IPS-NIHi7 (cell line): ENCODE measurements around the gene C8G.

Experiments used
- DNase-seq: peaks from one replicate; pipeline ENCODE4 v3.0.0; 2012; ENCODE audit warnings: mixed read lengths; ENCODE audit errors: extremely low spot score

C8G gene

GRCh38 chr9:136953771-136954269 is 8.8 kb downstream of the C8G start:
- no peak for DNase-seq

GRCh38 chr9:136954270-136955083 is 9.4 kb downstream of the C8G start:
- no peak for DNase-seq

GRCh38 chr9:136955202-136955942 is 10.3 kb downstream of the C8G start:
- DNase-seq, result no peak

- DNase-seq, result no peak
Measured at GRCh38 chr9:136955943-136956335, 10.9 kb downstream of the C8G start.

GRCh38 chr9:136956604-136957003 is 11.6 kb downstream of the C8G start:
- DNase-seq, result no peak

GRCh38 chr9:136957461-136957860 is 12.4 kb downstream of the C8G start:
- DNase-seq, result no peak

GRCh38 chr9:136957901-136958300 is 12.9 kb downstream of the C8G start:
- DNase-seq, result no peak

GRCh38 chr9:136958473-136958872 is 13.4 kb downstream of the C8G start:
- DNase-seq, result no peak

GRCh38 chr9:136958898-136959850 is 14.1 kb downstream of the C8G start:
- no peak for DNase-seq

- no peak for DNase-seq
Measured at GRCh38 chr9:136960212-136960937, 15.3 kb downstream of the C8G start.

GRCh38 chr9:136960938-136961275 is 15.9 kb downstream of the C8G start:
- DNase-seq, result no peak

- DNase-seq, result no peak
Measured at GRCh38 chr9:136961279-136962065, 16.4 kb downstream of the C8G start.

GRCh38 chr9:136962163-136962562 is 17.1 kb downstream of the C8G start:
- no peak for DNase-seq

- no peak for DNase-seq
Measured at GRCh38 chr9:136962701-136963248, 17.7 kb downstream of the C8G start.

GRCh38 chr9:136963341-136963740 is 18.3 kb downstream of the C8G start:
- DNase-seq, result no peak

GRCh38 chr9:136963751-136964150 is 18.7 kb downstream of the C8G start:
- DNase-seq, result no peak

GRCh38 chr9:136964171-136964689 is 19.2 kb downstream of the C8G start:
- no peak for DNase-seq

- DNase-seq, result no peak
Measured at GRCh38 chr9:136964833-136965422, 19.9 kb downstream of the C8G start.

GRCh38 chr9:136965771-136966484 is 20.9 kb downstream of the C8G start:
- DNase-seq, result no peak
